ENCODE measurements around the gene ORM2.

The ORM2 gene

GRCh38 chr9:114373960-114374730 lies 44.5 kb downstream of the ORM2 start:
- DNase-seq, result no peak

DNA sequence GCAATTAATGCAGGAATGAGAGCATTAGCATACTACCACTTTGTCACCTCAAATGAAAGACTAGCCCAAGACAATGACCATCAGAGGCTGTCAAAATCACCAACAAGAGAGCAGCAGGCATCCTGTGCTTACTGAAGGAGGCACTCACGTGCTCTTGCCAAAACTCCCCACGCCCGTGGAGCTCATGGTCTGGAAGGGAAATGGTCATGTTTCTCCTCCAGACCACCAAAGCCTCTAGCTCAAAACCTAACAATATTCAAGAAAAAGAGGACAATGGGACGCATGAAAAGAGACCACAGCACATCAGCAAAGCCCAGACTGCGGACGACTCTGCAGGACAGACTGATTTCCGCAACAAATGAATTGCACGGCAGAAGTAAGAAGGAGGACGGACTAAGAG lies 45.3 kb downstream of the ORM2 start:
- no peak for DNase-seq

DNA sequence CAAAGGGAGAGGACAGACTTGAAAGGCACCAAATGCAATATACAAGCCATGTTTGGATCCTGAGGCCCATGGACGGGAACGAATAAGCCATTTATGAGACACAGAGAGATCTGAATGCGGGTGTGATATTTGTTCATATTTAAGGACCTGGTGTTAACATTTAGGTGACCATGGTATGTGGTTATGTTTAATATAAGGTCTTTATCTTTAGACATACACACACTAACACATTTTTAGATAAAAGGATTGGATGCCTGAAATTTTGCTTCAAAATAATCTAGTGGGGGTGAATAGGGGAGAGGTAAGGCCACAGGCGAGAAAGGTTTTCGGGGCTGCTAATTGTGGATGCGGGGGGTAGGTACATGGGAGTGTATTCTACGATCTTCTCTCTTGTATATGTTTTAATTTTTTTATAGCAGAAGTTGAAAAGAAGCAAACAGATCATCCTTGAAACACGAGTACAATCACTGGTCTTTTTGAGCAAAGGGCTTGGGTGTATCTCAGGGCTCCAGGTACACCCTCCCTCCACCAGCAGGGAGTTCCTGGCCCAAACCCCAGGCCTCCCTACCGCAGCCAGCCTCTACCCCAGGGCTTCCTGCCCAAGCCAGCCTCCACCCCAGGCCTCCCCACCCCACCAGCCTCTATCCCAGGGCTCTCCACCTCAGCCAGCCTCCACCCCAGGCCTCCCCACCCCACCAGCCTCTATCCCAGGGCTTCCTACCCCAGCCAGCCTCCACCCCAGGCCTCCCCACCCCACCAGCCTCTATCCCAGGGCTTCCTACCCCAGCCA lies 45.9 kb downstream of the ORM2 start:
- DNase-seq, result no peak

GRCh38 chr9:114376586-114377445 lies 47.1 kb downstream of the ORM2 start:
- DNase-seq, result no peak

GRCh38 chr9:114378016-114378415 lies 48.3 kb downstream of the ORM2 start:
- no peak for DNase-seq

GRCh38 chr9:114378883-114379282 lies 49.2 kb downstream of the ORM2 start:
- no peak for DNase-seq
